SU-DHL-6 (cell line): ENCODE measurements around the gene FBXL13.

Experiments used
- EZH2phosphoT487 ChIP-seq: fragments of 200-600 bp; sonication (generic), shearing (Covaris generic); conservative IDR thresholded peaks from 2 replicates; pipeline ENCODE4 v1.6.1; 2018; ENCODE audit warnings: mild to moderate bottlenecking, antibody characterized with exemption, low read length, moderate library complexity, mixed read lengths
- TF ChIP-seq, protein P1 (sequence below): fragments of 200-600 bp; sonication (generic); IDR thresholded peaks from one replicate; pipeline ENCODE4 v1.5.1; 2017; ENCODE audit warnings: antibody characterized with exemption, mild to moderate bottlenecking, low read length, moderate library complexity; ENCODE audit not compliant: insufficient read depth, poor library complexity, severe bottlenecking

DNA sequence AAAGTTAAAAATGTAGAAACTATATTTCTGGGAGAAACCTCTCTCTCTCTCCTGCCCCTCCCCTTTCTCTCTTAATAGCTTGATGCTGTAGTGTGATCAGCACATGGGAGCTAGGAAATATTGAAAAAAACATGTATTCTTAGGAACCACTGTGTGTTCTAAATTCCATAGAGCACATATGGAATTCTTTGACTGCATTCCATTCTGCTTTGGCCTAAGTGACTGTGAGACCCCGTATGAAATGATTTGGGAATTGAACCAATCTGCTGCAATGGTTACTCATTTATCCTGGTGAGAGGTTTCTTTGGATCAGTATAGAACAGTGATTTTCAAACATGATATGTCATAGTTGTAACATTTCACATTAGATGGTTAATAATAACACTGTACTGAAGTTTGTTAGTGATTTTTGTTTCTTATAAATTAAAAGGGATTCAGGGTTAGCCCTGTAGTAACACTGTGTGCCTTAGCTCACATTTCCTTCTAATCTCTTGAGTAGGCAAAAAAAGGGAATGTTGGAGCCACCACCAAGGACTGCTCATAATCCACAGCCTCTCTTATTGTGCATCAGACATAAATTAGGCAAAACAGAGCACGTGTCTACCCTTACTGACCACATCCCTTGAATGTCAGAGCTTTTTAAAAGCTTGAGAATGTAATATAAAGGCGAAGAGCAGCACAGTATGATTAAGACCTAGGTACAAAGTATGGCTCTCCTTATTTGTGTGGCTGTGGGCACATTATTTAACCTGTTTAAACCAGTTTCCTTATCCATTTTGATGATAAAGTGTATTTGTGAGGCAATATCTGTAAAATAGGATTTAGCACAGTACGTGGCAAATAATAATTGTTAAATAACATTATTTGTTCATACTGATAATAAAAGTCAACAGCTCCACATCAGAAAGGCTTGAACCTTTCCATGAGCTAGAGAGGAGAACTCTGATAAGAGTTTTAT lies 256.7 kb downstream of the FBXL13 start:
- TF ChIP-seq EZH2phosphoT487 = no peak
- TF ChIP-seq, protein P1, sequence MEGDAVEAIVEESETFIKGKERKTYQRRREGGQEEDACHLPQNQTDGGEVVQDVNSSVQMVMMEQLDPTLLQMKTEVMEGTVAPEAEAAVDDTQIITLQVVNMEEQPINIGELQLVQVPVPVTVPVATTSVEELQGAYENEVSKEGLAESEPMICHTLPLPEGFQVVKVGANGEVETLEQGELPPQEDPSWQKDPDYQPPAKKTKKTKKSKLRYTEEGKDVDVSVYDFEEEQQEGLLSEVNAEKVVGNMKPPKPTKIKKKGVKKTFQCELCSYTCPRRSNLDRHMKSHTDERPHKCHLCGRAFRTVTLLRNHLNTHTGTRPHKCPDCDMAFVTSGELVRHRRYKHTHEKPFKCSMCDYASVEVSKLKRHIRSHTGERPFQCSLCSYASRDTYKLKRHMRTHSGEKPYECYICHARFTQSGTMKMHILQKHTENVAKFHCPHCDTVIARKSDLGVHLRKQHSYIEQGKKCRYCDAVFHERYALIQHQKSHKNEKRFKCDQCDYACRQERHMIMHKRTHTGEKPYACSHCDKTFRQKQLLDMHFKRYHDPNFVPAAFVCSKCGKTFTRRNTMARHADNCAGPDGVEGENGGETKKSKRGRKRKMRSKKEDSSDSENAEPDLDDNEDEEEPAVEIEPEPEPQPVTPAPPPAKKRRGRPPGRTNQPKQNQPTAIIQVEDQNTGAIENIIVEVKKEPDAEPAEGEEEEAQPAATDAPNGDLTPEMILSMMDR = no peak
